Raji (cell line): ENCODE data around the gene MED20.

Experiments used
- POLR2A ChIP-seq: IDR thresholded peaks from 2 replicates; pipeline ENCODE4 v1.6.1; 2011; ENCODE audit warnings: low read depth, low read length, control low read depth; ENCODE audit not compliant: insufficient read depth

The MED20 gene

GRCh38 chr6:41920921-41921711 lies at the start of gene MED20, which contains the start of gene BYSL:
TSS of gene MED20 (minus strand) at chr6:41921139. CDS start at chr6:41921018, 121 bp downstream.
TSS of gene BYSL (plus strand) at chr6:41921499. CDS start at chr6:41921563, 64 bp downstream.
- peak; percentile 82 for TF ChIP-seq POLR2A

GRCh38 chr6:41970436-41970846 lies 49.5 kb upstream of the MED20 start:
- no peak for TF ChIP-seq POLR2A

- no peak for TF ChIP-seq POLR2A
Measured at GRCh38 chr6:41967312-41968287, 46.7 kb upstream of the MED20 start.

DNA sequence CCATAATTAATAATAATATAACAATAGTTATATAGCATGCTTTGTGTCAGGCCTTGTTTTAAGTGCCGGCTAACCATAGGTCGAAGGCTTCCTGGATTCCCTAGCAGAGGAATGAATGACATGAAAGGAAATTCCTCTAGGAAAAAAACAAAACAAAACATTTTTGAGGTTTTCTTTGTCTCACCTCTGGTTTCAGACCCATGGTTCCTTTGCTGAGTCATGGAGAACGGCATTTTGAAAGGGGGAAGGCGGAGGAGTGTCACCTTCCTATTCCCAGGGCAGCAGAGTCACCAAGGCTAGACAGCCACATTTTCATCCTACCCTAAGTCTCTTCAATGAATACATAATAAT lies 46.0 kb upstream of the MED20 start:
- TF ChIP-seq POLR2A, result no peak

DNA sequence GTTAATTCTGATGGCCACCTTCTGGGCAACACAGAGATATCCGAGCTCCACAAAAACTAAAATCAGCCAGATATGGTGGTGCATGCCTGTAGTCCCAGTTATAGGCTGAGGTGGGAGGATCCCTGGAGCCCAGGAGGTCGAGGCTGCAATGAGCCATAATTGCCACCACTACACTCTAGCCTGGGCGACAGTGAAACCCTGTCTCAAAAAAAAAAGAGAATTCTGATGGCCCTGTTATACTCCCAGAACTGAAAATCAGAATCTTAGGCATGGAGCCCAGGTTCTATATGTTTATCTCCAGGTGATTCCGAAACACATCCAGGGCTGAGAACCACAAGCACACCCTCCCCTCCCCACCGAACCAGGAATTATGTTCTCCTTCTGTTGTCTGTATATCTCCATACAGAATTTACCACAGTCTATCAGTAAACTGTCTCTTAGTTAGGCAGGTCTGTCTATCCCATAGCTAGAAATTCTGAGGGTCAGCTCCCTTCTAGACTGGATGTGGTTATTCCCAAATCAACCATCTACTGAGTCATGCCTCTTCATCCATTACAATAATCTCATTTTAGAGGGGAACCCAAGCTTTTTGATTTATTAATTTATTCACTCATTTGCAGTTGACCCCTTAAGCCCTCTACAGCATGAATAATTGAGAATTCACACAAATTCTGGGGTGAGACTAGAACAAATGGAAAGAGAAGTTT lies 45.4 kb upstream of the MED20 start:
- no peak for TF ChIP-seq POLR2A

- TF ChIP-seq POLR2A, result no peak
Measured at GRCh38 chr6:41965429-41966213, 44.7 kb upstream of the MED20 start.

DNA sequence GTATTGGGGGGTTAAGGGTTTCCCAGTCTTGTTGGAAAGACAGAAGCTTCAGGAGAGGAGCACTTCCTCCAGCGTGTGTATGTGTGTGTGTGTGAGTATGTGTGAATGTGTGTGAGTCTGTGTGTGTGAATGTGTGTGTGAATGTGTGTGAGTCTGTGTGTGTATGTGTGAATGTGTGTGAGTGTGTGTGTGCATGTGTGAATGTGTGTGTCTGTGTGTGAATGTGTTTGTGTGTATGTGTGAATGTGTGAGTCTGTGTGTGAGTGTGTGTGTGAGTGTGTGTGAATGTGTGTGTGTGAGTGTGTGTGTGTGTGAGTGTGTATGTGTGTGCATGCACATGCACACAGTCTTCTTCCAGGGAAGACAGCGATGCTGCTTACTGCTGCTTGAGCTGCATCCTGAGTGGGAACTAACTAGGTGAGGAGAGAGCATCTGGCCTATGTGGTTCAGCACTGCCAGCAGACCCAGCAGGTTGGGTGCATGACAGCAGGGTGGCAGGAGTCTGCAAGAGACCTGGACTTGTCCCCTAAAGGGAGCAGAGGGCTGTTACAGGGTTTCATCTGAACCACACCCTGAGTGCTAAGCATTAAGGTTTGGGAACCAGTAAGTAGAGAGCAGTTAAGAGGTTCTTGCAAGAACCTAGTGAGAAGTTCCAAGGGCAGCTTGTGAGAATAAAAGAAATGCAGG lies 43.4 kb upstream of the MED20 start:
- TF ChIP-seq POLR2A, result no peak

- TF ChIP-seq POLR2A, result no peak
Measured at GRCh38 chr6:41963371-41963770, 42.4 kb upstream of the MED20 start.

DNA sequence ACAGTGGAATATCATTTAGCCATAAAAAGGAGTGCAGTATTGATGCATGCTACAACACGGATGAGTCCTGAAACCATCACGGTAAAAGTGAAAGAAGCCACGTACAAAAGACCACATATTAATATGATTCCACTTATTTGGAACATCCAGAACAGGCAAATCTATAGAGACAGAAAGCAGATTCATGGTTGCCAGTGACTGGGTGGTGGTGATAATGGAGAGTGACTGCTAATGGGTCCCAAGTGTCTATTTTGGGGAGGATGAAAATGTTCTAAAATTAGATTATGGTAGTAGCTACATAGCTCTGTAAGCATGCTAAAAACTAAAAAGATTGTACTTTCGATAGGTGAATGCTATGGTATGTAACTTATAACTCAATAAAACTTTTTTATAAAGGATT lies 39.1 kb upstream of the MED20 start:
- no peak for TF ChIP-seq POLR2A

DNA sequence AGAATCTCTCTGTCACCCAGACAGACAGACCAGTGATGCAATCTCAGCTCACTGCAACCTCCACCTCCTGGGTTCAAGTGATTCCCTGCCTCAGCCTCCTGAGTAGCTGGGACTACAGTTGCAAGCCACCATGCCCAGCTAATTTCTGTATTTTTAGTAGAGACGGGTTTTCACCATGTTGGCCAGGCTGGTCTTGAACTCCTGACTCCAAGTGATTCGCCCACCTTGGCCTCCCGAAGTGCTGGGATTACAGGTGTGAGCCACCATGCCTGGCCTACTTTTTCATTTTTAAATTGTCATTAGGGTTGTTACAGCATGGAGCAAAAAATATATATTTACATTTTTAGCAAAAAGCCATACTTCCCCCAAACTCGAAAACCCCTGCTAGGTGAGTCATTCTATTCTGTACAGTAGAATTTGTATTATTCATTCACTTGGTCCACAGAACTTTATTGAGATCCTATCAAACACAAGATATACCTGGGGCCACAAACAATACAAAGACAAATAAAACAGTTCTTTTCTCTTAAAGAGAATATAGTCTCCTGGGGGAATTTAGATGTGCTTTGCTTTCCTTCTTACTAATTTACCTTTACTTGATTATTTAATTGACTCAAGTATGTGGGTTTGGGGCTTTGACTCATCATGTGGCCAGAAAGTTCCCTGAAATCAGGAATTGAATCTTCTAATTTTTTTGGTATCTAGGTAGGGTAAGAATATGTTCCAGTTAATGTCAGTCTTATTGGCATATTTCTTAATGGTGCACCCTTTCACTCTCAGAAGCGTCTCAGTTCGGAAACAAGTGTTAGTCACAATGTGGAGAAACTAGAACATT lies 37.3 kb upstream of the MED20 start:
- no peak for TF ChIP-seq POLR2A

- no peak for TF ChIP-seq POLR2A
Measured at GRCh38 chr6:41957117-41957516, 36.2 kb upstream of the MED20 start.

DNA sequence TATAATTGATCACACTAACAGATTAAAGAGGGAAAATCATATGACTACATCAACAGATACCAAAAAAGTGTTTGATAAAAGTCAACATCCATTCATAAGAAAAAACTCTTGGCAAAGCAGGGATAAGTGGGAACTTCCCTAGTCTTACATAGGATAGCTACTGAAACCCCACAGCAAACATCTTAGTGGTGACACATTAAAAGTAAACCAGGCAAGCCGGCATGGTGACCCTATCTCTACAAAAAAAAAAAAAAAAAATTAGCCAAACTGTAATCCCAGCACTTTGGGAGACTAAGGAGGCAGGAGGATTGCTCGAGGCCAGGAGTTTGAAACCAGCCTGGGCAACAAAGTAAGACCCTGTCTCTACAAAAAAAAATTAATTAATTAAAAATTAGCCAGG lies 34.5 kb upstream of the MED20 start:
- no peak for TF ChIP-seq POLR2A

DNA sequence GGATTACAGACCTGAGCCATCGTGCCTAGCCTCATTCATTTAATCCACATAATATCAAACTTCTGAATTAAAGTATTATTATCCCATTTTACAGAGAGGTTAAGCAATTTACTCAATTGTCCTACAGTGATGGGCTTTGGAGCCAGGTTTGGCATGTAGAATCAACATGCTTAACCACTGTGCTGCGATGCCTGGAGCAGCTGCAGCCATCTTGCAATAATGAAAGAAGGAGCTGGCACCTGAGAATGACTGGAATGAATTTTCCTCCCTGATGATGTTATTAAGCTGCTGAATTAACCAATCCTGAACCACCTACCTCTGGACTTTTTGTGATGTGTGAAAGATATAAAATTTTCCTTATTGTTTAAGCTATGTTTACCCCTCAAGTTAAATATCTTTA lies 33.7 kb upstream of the MED20 start:
- no peak for TF ChIP-seq POLR2A
